ENCODE results near the gene EPC2.
"Not testable (repeated sequence)": the region's sequence is repeated elsewhere in the genome, so short reads cannot be mapped to it uniquely, and the experiment has no call there.

EPC2 gene

GRCh38 chr2:148721991-148722777 is 77.6 kb downstream of the EPC2 start:
- peak; percentile 64 for DNase-seq (ENCODE audit: low read depth)

DNA sequence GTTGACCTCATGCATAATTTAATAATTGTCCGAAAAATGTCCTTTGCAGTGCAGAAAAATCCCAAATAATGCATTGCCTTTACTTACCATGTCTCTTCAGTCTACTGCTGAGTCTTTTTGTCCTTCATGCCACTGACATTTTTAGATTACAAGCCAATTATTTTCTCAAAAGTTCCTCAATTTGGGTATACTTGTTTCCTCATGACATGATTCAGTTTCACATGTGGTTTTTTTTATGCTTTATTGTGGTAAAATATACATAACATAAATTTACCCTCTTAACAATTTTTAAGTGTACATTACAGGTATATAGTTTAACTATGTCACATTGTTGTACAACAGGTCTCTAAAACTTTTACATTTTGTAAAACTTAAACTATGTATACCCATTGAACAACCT is 81.0 kb downstream of the EPC2 start:
- no peak for DNase-seq (ENCODE audit: low read depth)

DNA sequence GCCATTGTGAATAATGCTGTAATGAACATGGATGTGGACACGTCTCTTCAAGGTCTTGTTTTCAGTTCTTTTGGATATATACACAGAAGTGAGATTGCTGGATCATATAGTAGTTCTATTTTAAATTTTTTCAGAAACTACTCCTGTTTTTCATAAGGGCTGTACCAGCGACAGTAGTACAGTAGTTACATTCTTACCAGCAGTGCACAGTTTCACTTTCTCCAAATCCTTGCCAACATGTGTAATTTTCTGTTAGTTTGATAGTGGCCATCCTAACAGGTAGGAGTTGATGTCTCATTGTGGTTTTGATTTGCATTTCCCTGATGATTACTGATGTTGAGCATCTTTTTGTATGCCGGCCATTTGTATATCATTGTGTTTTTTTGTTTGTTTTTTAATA is 81.7 kb downstream of the EPC2 start:
- no peak for DNase-seq (ENCODE audit: low read depth)

DNA sequence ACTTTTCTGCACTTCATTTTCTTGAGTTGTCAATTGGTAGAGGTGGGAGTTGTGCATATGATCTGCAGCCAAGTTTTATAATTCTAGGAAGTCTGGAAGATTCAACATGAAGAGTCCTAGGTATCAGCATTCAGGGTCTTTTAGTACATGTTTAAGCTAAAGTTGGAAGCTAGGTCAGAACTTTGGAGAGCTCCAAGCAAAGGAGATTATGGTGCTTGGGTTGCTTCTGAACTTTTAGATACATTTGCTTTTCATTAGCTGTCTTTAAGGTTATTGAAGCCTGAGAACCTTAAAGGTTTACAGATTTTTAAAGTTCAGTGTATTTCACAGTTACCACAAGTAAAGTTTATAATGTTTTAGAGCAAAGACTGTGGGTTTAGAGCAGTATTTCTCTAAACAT is 85.5 kb downstream of the EPC2 start:
- peak; percentile 23 for DNase-seq (ENCODE audit: low read depth)

DNA sequence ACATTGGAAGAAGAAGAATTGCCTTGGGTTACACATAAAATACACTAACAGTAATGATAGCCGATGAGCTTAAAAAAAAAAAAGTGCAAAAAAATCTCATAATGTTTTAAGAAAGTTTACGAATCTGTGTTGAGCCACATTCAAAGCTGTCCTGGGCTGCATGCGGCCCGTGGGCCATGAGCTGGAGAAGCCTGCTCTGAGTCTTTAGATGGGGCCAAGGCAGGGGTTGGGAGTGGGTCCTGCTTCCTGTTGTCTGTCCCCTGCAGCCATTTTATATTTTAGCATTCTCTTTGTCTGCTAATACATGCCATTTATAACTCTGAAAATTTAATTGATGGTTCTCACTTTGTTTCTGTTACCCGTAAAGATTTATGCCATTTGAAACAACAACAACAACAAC is 93.2 kb downstream of the EPC2 start:
- DNase-seq (ENCODE audit: low read depth): no peak

GRCh38 chr2:148739454-148740105 is 95.0 kb downstream of the EPC2 start:
- no peak for DNase-seq (ENCODE audit: low read depth)

- DNase-seq (ENCODE audit: low read depth): no peak
Measured at GRCh38 chr2:148742373-148742772, 97.8 kb downstream of the EPC2 start.

DNA sequence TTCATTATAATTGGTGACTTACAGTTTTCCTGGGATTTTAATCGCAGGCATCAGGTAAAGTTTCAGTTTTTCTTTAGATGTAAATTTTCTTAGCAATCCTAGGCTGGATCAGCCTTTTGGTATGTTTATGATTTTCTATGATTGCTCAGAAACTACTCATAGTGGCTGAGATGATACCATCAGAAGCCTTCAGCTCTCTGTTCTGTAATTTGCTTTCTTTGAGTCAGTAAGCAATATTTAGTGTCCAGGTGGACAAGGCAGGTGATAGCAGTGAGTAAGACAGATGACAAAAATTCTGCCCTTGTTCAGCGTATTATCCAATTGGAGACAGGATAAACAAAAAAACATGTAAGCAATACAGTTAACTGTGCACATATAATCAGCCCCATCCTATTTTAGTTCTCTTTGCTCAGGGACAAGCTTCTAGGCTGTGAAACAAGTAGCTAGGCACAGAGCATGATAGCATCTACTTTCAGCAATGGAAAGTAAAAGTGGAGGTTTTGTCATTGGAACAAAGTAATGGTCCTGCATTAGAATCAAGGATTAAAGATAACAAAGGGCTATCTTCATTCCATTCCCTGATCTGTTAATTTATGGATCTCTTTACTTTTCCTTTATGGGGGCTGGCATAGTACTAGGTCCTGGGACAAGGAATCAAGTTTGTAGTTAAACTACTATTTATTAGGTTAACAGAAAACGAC is 100.8 kb downstream of the EPC2 start:
- DNase-seq (ENCODE audit: low read depth): no peak

GRCh38 chr2:148746973-148747372 is 102.4 kb downstream of the EPC2 start:
- no peak for DNase-seq (ENCODE audit: low read depth)

- DNase-seq (ENCODE audit: low read depth): no peak
Measured at GRCh38 chr2:148751907-148752306, 107.4 kb downstream of the EPC2 start.

DNA sequence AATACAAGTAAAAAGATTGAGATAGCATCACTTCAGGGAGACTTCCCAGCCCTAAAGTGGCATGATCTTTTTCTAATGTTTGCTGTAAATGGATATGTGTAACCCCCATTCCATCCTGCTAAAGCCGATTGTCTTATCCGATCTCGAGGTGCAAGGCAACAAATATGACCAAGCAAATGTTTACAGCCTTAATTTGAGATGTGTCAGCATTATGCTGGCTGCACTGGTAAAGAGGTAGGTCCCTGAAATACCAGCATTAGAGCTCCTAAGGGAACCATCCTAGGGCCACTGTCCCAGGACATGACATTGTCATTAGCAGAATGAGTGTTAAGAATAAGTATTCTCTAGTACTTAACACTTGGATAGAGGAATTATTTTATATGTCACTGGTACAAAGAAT is 108.4 kb downstream of the EPC2 start:
- DNase-seq (ENCODE audit: low read depth): no peak

DNA sequence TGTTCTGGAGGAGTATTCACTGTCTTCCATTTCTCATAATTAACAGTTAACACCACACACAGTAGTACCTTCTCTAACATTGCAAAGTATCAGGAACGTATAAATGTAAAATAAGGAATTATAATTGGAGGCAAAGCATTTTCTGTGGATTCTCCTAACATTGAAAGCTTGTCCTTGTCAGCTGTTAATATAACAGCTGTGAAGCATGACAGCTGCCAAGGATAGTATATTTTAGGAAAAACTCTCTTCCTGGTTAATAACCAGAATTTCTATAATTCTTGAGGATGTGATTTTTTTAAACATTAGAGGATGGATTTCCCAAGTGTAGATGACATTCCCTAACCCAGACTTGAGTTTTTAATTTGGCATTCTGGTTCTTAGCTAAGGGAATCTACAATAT is 110.3 kb downstream of the EPC2 start:
- no peak for DNase-seq (ENCODE audit: low read depth)

- peak; percentile 76 for DNase-seq (ENCODE audit: low read depth)
Measured at GRCh38 chr2:148756292-148756975, 111.9 kb downstream of the EPC2 start.

- DNase-seq (ENCODE audit: low read depth): no peak
Measured at GRCh38 chr2:148764815-148765214, 120.3 kb downstream of the EPC2 start.

DNA sequence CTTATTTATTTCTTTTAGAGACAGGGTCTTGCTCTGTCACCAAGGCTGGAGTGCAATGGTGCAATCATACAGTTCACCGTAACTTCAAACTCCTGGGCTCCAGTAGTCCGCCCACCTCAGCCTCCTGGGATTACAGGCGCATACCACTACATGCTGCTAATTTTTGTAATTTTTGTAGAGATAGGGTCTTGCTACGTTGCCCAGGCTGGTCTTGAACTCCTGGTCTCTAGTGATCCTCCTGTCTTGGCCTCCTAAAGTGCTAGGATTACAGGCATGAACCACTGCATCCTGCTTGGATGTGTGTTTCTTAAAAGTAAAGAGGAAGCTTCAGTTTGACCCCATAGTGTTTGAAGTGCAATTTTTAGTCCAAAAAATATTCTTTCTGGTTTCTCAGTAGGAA is 125.5 kb downstream of the EPC2 start:
- no peak for DNase-seq (ENCODE audit: low read depth)

GRCh38 chr2:148781544-148781943 is 137.0 kb downstream of the EPC2 start:
- no peak for DNase-seq (ENCODE audit: low read depth)

DNA sequence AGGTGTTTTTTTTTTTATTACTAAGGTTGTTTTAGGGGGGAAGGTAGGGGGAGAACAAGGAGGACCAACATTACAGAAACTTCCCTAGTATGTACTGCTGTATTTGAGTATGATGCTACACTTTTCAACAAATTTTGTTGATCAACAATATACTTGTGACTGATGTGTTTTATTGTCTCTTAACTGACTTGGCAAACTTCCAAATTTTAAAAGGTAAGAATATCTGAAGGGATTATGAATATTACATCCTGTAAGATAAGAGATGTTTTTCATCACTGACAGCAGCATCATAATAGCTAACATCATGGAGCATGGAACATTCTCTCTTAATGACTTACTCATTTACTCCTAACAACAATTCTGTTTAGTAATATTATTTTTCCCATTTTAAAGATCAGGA is 144.5 kb downstream of the EPC2 start:
- DNase-seq (ENCODE audit: low read depth): no peak

GRCh38 chr2:148790172-148790571 is 145.6 kb downstream of the EPC2 start:
- DNase-seq (ENCODE audit: low read depth): not testable (repeated sequence)

DNA sequence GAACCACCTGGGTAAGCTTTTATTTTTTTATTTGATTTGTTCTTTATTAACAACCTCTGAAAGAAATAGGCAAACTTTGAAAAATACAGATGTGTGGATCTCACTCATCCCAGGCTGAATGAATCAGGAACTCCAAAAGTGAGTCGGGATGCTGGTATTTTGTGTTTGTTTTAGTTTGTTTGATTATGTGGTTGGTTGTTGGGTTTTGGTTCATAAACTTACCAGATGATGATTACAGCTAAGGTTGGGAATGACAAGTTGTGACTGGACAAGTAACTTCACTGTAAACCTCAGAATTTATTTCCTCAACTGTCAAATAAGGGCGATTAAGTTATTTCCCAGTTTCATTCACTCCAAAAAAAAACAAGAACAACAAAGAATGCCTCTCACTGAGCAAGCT is 150.0 kb downstream of the EPC2 start:
- DNase-seq (ENCODE audit: low read depth): peak; percentile 66

DNA sequence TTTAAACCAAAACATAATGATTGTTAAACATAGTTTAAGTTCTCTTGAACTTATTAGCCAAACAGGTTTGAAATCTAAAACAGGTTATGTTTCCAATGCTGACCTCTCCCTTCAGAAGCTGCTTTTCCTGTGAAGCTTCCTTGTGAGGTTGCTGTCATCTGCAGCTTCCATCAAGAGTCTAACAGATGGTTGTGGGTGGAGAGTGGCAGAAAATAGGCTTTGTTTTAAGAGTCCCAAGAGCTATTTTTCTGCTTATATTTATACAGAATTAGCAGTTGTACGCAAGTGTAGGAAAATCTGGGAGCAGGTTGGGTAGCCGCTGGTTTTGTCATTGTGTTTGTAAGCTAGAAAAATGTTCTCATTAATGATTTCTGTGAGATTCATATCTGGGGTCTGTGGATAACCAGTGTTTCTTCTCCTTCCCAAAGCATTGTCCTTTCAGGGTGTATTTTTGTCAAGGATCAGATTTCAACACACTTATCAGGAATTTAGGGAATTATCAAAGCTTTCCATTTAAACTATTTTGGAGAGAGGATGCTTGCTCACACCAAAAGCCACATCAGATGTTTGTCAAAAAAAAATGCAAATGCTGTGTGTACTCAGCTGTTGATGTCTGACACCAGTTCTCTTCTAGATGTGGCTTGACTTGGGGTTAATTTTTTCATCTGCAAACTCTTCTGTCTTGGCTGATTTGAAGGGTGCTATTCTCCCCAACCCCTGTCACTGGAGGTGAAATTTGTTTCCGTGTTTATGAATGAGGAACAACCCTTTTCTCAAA is 152.4 kb downstream of the EPC2 start:
- no peak for DNase-seq (ENCODE audit: low read depth)

DNA sequence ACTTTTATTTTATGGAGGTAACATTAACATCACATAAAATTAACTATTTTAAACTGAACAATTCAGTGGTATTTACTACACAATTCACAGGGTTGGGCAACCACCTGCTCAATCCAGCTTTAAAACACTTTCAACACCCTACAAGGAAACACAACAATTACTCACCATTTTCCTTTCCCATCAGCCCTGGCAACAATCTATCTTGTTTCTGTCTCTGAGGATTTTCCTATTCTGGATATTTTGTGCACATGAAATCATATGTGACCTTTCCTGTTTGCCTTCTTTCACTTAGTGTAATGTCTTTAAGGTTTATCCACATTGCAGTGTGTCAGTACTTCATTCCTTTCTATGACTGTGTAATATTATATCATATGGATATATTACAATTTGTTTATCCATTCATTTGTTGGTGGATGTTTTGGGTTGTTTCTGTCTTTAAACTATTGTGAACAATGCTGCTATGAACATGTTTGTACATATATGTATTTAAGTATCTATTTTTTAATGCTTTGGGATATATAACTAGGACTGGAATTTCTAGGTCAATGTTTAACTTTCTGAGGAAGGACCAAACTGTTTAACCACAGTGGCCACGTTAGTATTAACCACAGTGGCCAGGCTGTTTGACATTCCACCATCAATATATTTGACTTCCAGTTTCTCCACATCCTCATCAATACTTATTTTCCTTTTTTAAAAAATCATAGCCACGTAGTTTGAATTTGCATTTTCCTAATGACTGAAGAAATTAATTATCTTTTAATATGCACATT is 158.1 kb downstream of the EPC2 start:
- DNase-seq (ENCODE audit: low read depth): no peak

Measured in EH (cell line).